Activated T-cell treated with anti-CD3 and anti-CD28 coated beads, Interleukin-2, amount 50 U/mL, for 72 hours (primary cell): ENCODE results near the gene EWSR1. TPM values are rescaled to one million over a fixed set of nuclear protein-coding genes. Genes with fewer than 3 reads are reported as not detected.

ENCODE experiments used
- ATAC-seq, 2 donors: fragments of 150-1000 bp; cut with Tn5 transposase; replicated peaks in 1 of 2; 2 replicates each; pipeline ENCODE4 v1.10.0; 2021; ENCODE audit warnings: moderate library complexity in 2 of 2, mild to moderate bottlenecking in 1 of 2
- DNase-seq, 2 donors: peaks; one replicate each; pipeline ENCODE4 v3.0.0; 2021 to 2022; ENCODE audit warnings: mixed read lengths in 1 of 2
- H3K27ac Mint-ChIP-seq: one replicate; pipeline ENCODE4 v1.8.0; 2022; ENCODE audit warnings: mild to moderate bottlenecking, moderate library complexity, mixed read lengths
- H3K27me3 Mint-ChIP-seq: one replicate; pipeline ENCODE4 v1.8.0; 2022; ENCODE audit warnings: low read depth, mixed read lengths
- H3K36me3 Mint-ChIP-seq, 2 donors: one replicate each; pipeline ENCODE4 v1.8.0; 2022; ENCODE audit warnings: mixed read lengths in 2 of 2, mild to moderate bottlenecking in 1 of 2; ENCODE audit not compliant: insufficient read depth in 2 of 2
- H3K4me1 Mint-ChIP-seq: one replicate; pipeline ENCODE4 v1.8.0; 2022; ENCODE audit warnings: low read depth, mixed read lengths
- H3K4me3 Mint-ChIP-seq, 2 donors: one replicate each; pipeline ENCODE4 v1.8.0; 2022; ENCODE audit warnings: mild to moderate bottlenecking in 2 of 2, mixed read lengths in 2 of 2, moderate library complexity in 2 of 2
- H3K9me3 Mint-ChIP-seq, 2 donors: one replicate each; pipeline ENCODE4 v1.8.0; 2022; ENCODE audit warnings: mixed read lengths in 2 of 2
- total RNA-seq, 2 donors: library from RNA; stranded (reverse); gene quantifications; one replicate each; pipeline ENCODE4 v1.2.3, GENCODE V29; 2022

EWSR1 gene
- total RNA-seq, 2 donors from 2014 or later, result 279 to 285 TPM

- H3K27me3 Mint-ChIP-seq, result no peaks in the 10 kb centered on the region
- ATAC-seq (no peak), DNase-seq (no peak)
- no peaks in the 10 kb centered on the region for H3K9me3 Mint-ChIP-seq
- H3K27ac Mint-ChIP-seq, result no peak overlapping the region
- H3K36me3 Mint-ChIP-seq, result no peaks in the 10 kb centered on the region
- H3K4me1 Mint-ChIP-seq, result no peaks in the 10 kb centered on the region
- no peak overlapping the region for H3K4me3 Mint-ChIP-seq
These were observed 60.8 kb downstream of the EWSR1 start for GRCh38 chr22:29328566-29329500.

GRCh38 chr22:29329581-29329980 is 61.5 kb downstream of the EWSR1 start:
- no peaks in the 10 kb centered on the region for H3K4me1 Mint-ChIP-seq
- DNase-seq (no peak), ATAC-seq (no peak)
- H3K4me3 Mint-ChIP-seq, result no peak overlapping the region
- H3K27ac Mint-ChIP-seq, result no peak overlapping the region
- no peaks in the 10 kb centered on the region for H3K36me3 Mint-ChIP-seq
- H3K27me3 Mint-ChIP-seq, result no peaks in the 10 kb centered on the region
- H3K9me3 Mint-ChIP-seq, result no peaks in the 10 kb centered on the region

GRCh38 chr22:29330291-29330690 is 62.2 kb downstream of the EWSR1 start:
- Mint-ChIP-seq H3K4me1 (no peaks in the 10 kb centered on the region), H3K36me3 (no peaks in the 10 kb centered on the region), H3K9me3 (no peaks in the 10 kb centered on the region), H3K27ac (no peak overlapping the region), H3K27me3 (no peaks in the 10 kb centered on the region), H3K4me3 (no peak overlapping the region)
- no peak for ATAC-seq
- DNase-seq, result no peak

- Mint-ChIP-seq H3K4me1 (no peaks in the 10 kb centered on the region), H3K4me3 (no peak overlapping the region), H3K27me3 (no peaks in the 10 kb centered on the region), H3K9me3 (no peaks in the 10 kb centered on the region), H3K36me3 (no peaks in the 10 kb centered on the region), H3K27ac (no peak overlapping the region)
- DNase-seq, result no peak
- ATAC-seq, result no peak
These were observed 62.7 kb downstream of the EWSR1 start for GRCh38 chr22:29330753-29331152.

DNA sequence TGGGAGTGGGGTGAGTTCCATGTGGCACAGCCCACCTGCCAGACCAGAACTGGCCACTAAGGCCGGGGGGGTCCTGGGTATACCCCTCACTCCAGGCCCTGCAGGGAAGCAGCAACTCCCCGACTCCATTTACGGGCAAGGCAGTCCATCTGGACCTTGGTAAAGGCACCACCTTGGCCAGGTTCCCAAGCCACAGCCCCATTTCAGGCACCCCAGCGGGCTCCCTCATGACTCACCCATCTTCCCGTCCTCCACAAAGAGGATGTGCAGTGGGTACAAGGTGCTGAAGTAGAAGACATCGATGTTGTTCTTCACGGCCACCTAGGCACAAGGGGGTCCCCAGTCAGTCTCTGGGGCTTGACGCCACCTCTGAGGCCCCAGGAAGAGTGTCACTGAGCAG is 63.1 kb downstream of the EWSR1 start:
- H3K27ac Mint-ChIP-seq, result no peak overlapping the region
- H3K36me3 Mint-ChIP-seq, result no peaks in the 10 kb centered on the region
- no peaks in the 10 kb centered on the region for H3K27me3 Mint-ChIP-seq
- H3K4me3 Mint-ChIP-seq, result no peak overlapping the region
- no peaks in the 10 kb centered on the region for H3K9me3 Mint-ChIP-seq
- DNase-seq (no peak), ATAC-seq (no peak)
- H3K4me1 Mint-ChIP-seq, result no peaks in the 10 kb centered on the region

DNA sequence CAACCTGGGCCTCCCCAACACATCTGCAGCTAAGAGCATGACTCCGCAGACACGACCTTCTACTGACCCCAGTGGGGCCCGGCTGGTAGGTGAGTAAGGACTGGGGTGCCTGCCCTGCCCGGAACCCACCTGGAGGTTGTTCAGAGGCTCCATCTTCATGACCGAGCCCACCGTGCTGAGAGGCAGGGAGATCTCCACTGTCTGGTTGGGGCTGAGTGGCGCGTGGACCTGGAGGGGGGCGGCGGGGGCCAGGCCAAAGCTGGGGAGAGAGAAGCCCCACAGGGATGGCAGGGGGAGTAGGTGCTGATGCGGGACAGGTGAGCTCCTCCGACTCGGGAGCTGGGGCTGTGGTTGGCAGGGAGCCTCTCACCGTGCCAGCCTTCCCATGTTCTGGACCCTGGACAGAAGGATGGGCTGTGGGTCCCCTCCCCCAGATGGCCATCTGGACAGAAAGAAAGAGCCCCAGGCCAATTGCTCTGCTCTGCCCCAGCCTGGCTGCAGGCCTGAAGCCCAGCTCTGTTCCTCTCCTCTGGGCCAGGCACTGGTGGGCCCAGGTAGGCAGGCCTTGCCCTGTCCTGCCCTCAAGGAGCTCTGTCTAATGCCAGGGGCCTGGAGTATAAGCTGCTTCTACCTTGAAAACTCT is 63.7 kb downstream of the EWSR1 start:
- no peaks in the 10 kb centered on the region for H3K9me3 Mint-ChIP-seq
- no peak overlapping the region for H3K27ac Mint-ChIP-seq

GRCh38 chr22:29332886-29333496 is 64.9 kb downstream of the EWSR1 start:
- no peak for ATAC-seq
- H3K9me3 Mint-ChIP-seq, result no peaks in the 10 kb centered on the region
- no peak overlapping the region for H3K27ac Mint-ChIP-seq

More for the DNA sequence above, 63.7 kb downstream of the EWSR1 start:
- Mint-ChIP-seq H3K4me3 (no peak overlapping the region), H3K36me3 (no peaks in the 10 kb centered on the region), H3K27me3 (no peaks in the 10 kb centered on the region), H3K4me1 (no peaks in the 10 kb centered on the region)
- ATAC-seq (no peak), DNase-seq (no peak)

DNA sequence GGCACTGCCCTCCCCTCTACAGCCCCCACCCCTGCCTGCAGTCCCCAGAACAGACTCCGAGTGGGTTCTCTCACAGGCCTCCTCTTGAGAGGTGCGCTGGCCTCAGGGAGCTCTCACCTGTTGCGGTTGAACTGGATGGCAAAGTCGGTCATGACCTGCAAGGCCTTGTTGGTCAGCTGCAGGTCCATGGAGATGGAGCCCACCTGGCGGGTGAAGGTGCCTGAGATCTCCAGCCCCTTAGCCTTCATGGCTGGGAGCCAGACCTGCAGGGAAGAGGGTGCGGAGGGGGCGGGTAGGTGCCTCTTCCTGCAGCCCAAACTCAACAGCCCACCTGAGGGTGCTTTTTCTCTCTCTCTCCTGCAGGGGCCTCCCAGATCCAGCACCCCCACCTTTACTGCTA is 66.1 kb downstream of the EWSR1 start:
- no peaks in the 10 kb centered on the region for H3K9me3 Mint-ChIP-seq
- H3K36me3 Mint-ChIP-seq, result peaks cover 2 to 6% of the 10 kb centered on the region in 2 donors
- H3K4me3 Mint-ChIP-seq, result no peak overlapping the region
- no peaks in the 10 kb centered on the region for H3K27me3 Mint-ChIP-seq
- ATAC-seq (no peak), DNase-seq (no peak)
- H3K27ac Mint-ChIP-seq, result no peak overlapping the region
- H3K4me1 Mint-ChIP-seq, result no peaks in the 10 kb centered on the region

More at GRCh38 chr22:29332886-29333496, 64.9 kb downstream of the EWSR1 start:
- Mint-ChIP-seq H3K4me1 (no peaks in the 10 kb centered on the region), H3K36me3 (peaks cover 0 to 2% of the 10 kb centered on the region in 2 donors), H3K4me3 (no peak overlapping the region), H3K27me3 (no peaks in the 10 kb centered on the region)
- DNase-seq, result no peak

GRCh38 chr22:29334696-29335344 is 66.8 kb downstream of the EWSR1 start:
- Mint-ChIP-seq H3K4me3 (no peak overlapping the region), H3K36me3 (peaks cover 2 to 7% of the 10 kb centered on the region in 2 donors), H3K4me1 (no peaks in the 10 kb centered on the region), H3K27ac (no peak overlapping the region), H3K27me3 (no peaks in the 10 kb centered on the region), H3K9me3 (no peaks in the 10 kb centered on the region)
- DNase-seq (no peak), ATAC-seq (no peak)

GRCh38 chr22:29335656-29336055 is 67.6 kb downstream of the EWSR1 start:
- no peak overlapping the region for H3K4me3 Mint-ChIP-seq
- no peaks in the 10 kb centered on the region for H3K4me1 Mint-ChIP-seq
- H3K9me3 Mint-ChIP-seq, result no peaks in the 10 kb centered on the region
- H3K36me3 Mint-ChIP-seq, result peaks cover 2 to 7% of the 10 kb centered on the region in 2 donors
- no peak for DNase-seq
- no peak overlapping the region for H3K27ac Mint-ChIP-seq
- no peaks in the 10 kb centered on the region for H3K27me3 Mint-ChIP-seq
- no peak for ATAC-seq

- Mint-ChIP-seq H3K4me1 (no peaks in the 10 kb centered on the region), H3K9me3 (no peaks in the 10 kb centered on the region), H3K4me3 (no peak overlapping the region), H3K27ac (no peak overlapping the region), H3K36me3 (peaks cover 2 to 7% of the 10 kb centered on the region in 2 donors), H3K27me3 (no peaks in the 10 kb centered on the region)
- ATAC-seq (no peak), DNase-seq (no peak)
These were observed 68.9 kb downstream of the EWSR1 start for GRCh38 chr22:29336751-29337490.

GRCh38 chr22:29337631-29338284 is 69.7 kb downstream of the EWSR1 start:
- Mint-ChIP-seq H3K27me3 (no peaks in the 10 kb centered on the region), H3K4me3 (no peak overlapping the region), H3K36me3 (peaks cover 2 to 7% of the 10 kb centered on the region in 2 donors), H3K27ac (no peak overlapping the region), H3K4me1 (no peaks in the 10 kb centered on the region), H3K9me3 (no peaks in the 10 kb centered on the region)
- DNase-seq (no peak), ATAC-seq (no peak)
